UCSD-AML1 (cell line): Measurements from ENCODE around the gene NXT1.
A peak's percentile ranks its signal among the peaks of the same experiment; 100 is the strongest.
"Not testable (repeated sequence)": the region's sequence is repeated elsewhere in the genome, so short reads cannot be mapped to it uniquely, and the experiment has no call there.

Experiments
- DNase-seq: peaks from one replicate; lab custom pipeline; 2025; ENCODE audit not compliant: unreplicated experiment; lab: John Stamatoyannopoulos, UW

The NXT1 gene

GRCh38 chr20:23350196-23350903, at the start of gene NXT1:
NXT1 (plus strand) TSS chr20:23350791; CDS start chr20:23354042, 3,251 bp downstream.
- DNase-seq, result peak; percentile 97

GRCh38 chr20:23301436-23302050, 49.0 kb upstream of the NXT1 start:
- DNase-seq, result no peak

GRCh38 chr20:23302386-23302785, 48.2 kb upstream of the NXT1 start:
- DNase-seq, result no peak

DNA sequence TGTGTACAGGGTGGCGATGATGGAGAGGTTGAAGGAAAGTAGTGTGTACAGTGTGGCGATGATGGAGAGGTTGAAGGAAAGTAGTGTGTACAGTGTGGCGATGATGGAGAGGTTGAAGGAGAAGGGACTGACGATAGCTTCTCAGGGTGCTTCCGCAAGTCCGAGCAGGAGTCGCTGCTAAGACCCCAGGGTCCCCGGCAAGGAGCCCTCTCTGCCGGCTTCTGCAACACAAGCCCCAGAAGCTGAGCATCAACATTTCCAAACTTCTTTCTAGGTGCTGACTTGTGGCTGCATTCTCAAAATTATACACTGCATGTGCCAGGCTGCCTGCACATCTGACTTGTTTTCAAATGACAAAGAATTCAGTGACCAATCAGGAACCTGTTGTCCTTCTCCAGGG, 47.8 kb upstream of the NXT1 start:
- DNase-seq, result no peak

- no peak for DNase-seq
Measured at GRCh38 chr20:23303325-23304102, 47.1 kb upstream of the NXT1 start.

- no peak for DNase-seq
Measured at GRCh38 chr20:23304616-23305015, 46.0 kb upstream of the NXT1 start.

- DNase-seq, result no peak
Measured at GRCh38 chr20:23305098-23305497, 45.5 kb upstream of the NXT1 start.

DNA sequence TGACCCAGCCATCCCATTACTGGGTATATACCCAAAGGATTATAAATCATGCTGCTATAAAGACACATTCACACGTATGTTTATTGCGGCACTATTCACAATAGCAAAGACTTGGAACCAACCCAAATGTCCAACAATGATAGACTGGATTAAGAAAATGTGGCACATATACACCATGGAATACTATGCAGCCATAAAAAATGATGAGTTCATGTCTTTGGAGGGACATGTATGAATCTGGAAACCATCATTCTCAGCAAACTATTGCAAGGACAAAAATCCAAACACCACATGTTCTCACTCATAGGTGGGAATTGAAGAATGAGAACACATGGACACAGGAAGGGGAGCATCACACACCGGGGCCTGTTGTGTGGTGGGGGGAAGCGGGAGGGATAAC, 43.2 kb upstream of the NXT1 start:
- not testable (repeated sequence) for DNase-seq

DNA sequence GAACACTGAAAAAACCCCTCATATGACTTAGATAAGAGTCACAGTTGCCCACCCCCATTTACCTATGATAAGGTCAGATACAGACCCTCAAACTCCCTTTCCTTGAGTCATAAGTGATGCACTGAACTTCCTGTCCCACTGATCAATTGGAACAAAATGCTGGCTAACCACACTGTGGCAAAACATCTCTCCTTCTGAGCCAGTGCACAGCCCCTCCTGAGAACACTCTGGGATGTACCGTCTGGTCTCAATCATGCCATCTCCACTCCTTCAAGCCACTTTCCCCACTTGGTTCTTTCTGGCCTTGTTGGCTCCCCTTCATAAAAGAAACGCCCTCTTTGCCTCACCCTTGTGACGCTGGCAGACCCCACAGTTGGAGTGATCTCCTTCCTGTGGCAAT, 42.6 kb upstream of the NXT1 start:
- DNase-seq, result no peak

GRCh38 chr20:23308908-23309307, 41.7 kb upstream of the NXT1 start:
- no peak for DNase-seq

DNA sequence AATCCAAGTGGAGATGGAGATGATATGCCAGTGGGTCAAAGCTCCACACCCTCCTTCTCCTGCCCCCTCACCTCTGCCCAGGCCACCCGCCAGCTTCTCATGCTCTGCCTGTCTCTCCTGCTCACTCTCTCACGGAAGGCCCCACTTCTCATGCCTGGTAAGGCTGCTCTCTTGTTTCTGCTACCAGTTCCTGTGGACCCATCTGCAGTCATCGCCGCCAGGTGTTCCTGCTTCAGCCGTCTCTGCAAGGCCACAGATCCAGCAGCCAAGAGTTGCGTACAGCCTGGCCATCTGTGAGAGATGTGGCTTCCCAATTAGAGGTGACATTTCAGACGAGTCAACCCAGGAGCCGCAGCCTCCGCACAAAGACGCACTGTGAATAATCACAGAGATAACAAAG, 40.8 kb upstream of the NXT1 start:
- no peak for DNase-seq

- no peak for DNase-seq
Measured at GRCh38 chr20:23311947-23312506, 38.6 kb upstream of the NXT1 start.

DNA sequence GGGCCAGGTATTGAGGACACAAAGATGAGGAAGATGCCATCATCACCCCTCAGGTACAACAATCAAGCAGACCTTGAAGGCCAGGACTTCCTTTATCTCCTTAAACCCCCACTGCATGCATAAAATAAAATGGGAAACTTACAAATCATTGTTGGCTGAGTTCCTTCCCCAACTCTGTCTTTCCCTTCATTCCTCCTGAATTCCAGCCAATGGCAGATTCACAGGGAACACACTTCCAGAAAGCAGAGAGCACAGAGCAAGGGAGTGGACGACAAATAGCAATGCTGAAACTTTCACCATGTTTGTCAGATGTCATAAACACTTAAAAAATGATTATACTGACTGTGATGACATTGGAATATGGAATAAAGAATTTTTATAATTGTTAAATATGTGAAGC, 37.3 kb upstream of the NXT1 start:
- no peak for DNase-seq

GRCh38 chr20:23314699-23315098, 35.9 kb upstream of the NXT1 start:
- DNase-seq, result no peak

GRCh38 chr20:23315099-23315498, 35.5 kb upstream of the NXT1 start:
- no peak for DNase-seq

- no peak for DNase-seq
Measured at GRCh38 chr20:23316626-23317025, 34.0 kb upstream of the NXT1 start.

DNA sequence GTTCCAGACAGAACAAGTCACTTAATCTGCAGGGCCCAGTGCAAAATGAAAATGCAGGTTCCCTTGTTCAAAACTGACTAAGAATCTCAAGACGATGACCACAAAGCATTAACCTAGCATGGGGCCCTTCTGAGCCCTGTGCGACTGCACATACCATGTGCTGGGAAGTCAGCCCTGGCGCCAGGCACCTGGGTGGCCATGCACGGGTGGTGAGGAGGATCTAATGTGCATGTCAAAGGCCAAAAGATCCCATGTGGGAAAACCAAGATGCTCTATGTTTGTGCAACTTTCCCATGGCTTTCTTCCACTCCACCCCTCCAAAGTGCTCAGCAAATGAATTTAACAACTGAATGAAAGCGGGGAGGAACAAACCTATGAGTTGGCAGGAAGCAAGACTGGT, 33.5 kb upstream of the NXT1 start:
- no peak for DNase-seq

DNA sequence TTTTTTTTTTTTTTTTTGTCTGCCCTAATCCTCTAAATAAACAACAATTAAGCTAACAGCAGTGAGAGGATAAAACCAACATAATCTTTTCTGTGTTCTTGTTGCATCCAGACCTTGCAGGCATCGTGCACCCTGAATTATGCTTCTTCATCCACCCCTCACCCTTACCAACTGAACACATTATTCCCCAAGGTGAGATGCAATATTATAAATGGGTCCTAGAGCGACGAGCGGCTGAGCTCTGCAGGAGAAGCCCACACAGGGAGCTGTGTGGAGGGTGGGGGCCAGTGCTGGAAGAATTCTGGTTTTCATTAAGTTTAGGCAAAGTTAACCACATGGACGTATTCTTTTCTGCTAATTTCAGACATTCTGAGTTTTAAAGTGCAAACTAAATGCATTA, 32.2 kb upstream of the NXT1 start:
- no peak for DNase-seq

GRCh38 chr20:23320317-23320716, 30.3 kb upstream of the NXT1 start:
- no peak for DNase-seq

DNA sequence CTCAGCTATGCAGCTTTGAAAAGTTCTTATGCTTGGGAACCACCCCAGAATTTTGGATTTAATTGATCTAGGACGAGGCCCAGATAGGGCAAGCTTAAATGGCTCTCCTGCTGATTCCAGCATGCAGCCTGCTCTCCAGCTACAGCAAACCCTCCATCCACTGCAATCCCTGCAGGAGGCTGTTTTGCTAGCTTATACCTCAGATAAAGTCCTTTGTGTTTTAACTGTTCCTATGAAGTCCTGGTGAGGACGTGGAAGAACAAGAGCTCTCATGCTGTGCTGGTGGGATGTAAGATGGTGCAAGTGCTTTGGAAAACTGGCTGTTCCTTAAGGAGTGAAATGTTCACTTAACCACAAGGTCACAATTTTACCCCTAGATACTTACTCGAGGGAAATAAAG, 25.5 kb upstream of the NXT1 start:
- no peak for DNase-seq

- no peak for DNase-seq
Measured at GRCh38 chr20:23326774-23327173, 23.8 kb upstream of the NXT1 start.
